NCI-H1048 (cell line): Measurements from ENCODE around the gene SLC7A7.
"Not testable (repeated sequence)": the region's sequence is repeated elsewhere in the genome, so short reads cannot be mapped to it uniquely, and the experiment has no call there.

Experiments used
- DNase-seq: peaks from one replicate; lab custom pipeline; 2025; lab: John Stamatoyannopoulos, UW

SLC7A7 gene

DNA sequence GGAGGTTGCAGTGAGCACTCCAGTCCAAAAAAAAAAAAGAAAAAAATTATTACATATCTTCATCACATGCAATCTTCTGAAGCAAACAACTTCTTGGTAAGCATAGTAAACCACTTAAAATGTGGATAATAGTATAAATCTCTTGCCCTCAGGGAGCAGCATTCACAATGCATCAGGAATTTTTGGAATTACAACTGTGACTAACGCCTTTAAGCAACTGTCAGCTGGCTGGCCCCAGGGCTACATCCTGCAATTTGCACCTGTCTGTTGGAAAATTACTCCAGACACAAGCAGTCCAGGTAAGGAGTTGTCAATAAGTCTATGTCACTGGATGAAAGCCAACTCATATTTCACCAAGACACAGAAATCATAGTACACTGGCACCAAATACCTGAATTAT lies 5.5 kb upstream of the SLC7A7 start:
- no peak for DNase-seq

DNA sequence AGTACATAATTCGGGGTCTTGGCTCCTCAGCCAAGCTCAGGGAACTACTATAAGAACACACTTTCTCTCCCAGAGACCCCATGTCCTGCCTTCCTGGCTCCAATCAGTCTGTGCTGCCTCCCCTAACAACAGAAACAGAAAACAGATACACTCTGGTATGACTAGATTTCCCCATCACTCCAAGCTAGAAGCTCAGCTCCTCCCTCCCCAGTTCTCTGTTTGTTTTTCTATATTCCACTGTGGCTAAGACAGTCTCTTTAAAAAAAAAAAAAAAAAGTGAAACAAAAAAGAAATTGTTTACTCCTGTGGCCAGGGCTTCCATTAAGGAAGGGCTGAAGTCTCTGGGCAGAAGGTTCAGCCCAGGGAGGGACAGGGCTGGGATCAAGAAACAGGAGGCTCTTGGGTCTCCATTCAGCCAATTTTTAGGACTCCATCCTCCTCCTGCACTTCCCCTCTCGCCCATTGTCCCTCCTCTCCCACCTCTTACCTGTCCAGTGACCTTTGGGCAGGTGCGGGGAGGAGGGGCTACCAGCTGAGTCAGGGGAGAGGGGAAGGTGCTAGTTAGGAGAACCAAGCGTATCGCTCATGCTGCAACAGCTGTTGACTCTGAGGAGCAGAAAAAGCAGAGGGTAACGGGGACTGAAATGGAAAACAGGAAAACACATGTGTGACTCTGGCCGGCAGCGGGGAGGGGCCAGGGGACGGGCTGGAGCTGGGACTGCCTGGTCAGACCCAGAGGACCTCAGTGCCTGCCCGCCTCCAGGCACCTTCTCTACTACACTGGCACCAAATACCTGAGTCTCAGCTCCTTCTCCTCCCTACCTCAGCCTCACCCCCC lies 4.1 kb upstream of the SLC7A7 start:
- DNase-seq, result no peak

DNA sequence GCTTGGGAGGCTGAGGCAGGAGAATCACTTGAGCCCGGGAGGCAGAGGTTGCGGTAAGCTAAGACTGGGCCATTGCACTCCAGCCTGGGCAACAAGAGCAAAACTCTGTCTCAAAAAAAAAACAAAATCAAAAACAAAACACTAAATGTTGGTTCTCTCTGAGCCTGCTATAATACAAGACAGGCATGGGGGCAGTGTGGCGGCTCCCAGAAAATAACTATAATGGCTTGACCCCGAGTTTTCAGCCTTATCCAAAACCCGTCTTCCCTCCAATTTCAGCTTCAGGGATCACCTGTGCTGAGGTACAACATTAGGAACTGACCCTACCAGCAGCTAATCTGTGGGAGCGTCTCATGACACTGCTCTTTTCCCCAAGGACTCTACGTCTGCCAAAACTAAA lies 862 bp downstream of the SLC7A7 start:
- no peak for DNase-seq

DNA sequence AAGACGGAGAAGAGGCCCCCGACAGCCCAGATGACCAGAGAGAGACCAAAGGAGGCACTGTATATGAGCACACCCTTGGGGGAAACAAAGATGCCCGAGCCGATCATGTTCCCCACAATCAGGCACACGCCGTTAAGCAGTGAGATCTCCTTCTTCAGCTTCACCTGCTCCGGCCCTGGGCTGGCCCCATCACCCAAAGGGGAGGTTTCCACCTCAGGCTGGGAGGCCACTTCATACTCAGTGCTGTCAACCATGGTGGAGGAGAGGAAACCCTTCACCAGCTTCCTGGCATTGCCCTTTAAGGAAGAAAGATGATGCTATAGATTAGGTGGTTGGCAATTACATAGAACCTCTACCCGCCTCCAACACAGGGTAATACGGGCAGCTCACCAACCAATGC lies 2.1 kb downstream of the SLC7A7 start:
- no peak for DNase-seq

DNA sequence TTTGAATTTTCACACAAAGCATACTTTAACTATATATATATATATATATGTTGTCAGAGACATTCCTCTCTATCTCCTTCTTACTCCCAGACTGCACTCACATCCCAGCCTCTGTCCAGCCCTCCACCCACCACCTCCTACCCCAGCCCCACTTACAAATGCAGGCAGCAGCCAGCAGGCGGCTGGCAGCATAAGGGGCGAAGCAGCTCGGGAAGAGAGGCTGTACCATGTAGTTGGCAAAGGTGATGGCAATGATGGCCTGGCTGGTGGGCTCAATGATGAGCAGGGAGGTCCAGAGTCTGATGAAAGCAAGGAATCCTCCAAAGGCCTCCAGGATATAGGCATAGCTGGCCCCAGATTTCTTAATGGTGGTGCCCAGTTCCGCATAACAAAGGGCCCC lies 2.5 kb downstream of the SLC7A7 start:
- no peak for DNase-seq

DNA sequence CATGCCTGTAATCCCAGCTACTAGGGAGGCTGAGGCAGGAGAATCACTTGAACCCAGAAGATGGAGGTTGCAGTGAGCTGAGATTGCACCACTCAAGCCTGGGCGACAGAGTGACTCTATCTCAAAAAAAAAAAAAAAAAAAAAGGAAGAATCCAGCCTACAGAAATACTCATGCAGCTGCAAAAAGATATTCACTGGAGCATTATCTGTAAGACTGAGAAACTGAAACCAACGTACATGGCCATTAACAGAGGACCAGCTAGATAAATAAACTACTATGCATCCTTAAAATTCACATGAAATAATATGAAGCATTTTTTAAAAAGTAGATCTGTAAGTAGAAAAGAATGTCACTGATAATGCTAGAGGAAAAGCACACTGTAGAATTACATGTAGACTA lies 3.5 kb downstream of the SLC7A7 start:
- no peak for DNase-seq

DNA sequence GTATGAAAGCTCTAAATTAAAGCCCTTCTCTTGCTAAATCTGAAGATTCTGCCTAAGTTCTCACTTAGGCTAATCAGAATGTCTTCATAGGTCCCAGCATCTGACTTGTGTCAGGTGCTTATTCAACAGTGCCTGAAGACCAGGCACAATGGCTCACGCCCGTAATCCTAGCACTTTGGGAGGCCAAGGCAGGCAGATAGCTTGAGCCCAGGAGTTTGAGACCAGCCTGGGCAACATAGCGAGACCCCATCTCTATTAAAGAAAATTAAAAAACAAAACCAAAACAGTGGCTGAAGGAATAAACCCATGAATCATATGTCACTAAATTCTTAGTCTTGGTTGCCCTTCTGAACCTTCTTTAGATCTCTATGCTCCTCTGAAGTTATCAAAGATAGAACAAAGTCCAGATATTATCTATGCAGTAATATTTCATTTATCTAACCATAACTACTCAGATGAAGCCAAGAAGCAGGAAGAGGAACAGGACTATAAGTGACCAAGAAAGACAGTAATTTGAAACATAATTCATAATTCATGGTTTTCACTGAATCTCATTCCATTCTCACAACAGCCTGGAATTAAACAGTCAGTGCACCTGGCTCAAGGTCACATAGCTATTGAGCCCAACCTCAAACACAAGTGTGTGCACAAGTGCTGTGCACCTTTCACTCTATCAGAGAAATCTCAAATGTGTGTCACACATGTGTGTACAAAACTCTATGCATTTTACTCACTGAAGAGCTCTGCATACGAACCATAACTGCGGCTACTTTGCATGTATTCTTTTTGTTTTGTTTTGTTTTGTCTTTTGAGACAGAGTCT lies 6.6 kb downstream of the SLC7A7 start:
- no peak for DNase-seq

DNA sequence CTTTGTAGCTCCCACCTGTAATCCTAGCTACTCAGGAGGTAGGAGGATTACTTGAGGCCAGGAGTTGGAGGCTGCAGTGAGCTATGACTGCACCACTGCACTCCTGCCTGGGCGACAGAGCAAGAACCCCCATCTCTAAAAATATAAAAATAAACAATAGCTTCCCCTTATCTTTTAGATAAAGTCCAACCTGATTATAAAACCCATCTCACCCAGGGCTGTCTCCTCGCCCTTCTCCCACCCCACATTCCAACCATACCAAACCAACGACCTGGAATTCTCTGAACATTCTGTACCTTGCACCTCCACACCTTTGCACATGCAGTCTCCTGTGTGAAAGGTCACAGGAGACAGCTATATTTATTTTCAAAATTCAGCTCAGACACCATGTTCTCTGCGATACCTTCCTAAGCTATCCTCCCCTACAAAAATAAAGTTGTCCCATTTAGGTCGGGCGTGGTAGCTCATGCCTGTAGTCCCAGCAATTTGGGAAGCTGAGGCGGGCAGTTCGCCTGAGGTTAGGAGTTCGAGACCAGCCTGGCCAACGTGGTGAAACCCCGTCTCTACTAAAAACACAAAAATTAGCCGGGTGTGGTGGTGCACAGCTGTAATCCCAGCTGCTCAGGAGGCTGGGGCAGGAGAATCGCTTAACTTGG lies 7.7 kb downstream of the SLC7A7 start:
- DNase-seq, result no peak

DNA sequence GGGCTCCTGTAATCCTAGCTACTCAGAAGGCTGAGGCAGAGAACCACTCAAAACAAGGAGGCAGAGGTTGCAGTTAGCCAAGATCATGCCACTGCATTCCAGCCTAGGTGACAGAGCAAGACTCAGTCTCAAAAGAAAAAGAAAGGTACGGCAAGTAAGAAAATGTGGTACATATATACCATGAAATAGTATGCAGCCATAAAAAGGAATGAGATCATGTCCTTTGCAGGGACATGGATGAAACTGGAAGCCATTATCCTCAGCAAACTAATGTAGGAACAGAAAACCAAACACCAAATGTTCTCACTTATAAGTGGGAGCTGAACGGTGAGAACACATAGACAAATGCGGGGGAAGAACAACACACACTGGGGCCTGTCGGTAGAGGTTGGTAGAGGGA lies 10.0 kb downstream of the SLC7A7 start:
- not testable (repeated sequence) for DNase-seq

DNA sequence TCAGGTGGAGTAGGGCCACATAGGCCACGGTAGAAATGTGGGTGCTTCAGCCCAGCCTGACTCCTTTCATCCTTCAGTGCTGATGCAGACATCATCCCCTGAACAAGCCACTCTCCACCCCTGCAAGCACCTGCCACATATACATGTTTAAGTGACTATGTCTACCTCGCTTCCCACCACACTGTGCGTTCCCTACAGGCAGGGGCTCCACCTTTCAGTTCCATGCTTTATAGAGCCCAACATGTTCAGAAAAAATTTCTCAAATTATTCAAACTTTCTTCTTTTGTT lies 11.6 kb downstream of the SLC7A7 start:
- DNase-seq, result no peak

DNA sequence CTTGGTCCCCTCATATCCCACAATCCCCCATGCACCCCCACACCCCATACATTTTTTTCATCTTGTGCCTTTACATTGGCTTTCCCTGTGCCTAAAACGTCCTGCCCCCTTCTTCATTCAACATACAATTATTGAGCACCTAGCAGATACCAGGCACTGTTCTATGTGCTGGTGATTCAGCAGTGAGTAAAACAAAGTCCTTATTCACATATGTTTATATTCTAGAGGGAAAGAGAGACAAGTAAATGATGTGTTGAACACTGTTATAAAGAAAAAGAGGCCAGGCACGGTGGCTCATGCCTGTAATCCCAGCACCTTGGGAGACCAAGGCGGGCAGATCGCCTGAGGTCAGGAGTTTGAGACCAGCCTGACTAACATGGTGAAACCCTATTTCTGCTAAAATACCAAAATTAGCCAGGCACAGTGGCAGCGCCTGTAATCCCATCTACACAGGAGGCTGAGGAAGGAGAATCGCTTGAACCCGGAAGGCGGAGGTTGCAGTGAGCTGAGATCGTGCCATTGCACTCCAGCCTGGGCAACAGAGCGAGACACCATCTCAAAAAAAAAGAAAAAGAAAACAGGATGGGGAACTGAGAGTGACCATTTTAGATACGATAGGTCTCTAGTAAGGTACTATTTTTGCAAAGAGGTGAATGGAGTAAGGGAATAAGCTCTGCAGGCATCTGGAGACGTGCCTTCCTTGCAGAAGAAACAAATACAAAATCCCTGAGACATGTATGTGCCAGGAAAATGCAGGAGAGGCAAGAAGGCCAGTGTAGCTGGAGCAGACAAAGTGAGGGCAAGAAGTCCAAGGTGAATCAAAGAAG lies 12.2 kb downstream of the SLC7A7 start:
- no peak for DNase-seq

DNA sequence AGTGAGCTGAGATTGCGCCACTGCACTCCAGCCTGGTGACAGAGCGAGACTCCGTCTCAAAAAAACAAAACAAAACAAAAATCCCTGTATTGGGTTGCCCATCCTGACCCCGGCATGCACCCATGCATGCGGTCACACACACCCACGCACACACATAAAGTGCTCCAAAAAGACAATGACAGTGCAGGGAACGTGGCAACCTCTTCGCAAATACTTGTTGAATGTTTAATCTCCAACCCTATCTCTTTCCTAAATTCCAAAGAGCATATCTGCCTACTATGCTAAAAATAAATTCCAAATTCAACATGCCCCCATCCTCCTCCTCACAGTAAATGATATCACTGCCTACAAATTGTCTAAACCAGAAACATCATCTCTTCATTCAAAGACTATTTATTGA lies 13.5 kb downstream of the SLC7A7 start:
- DNase-seq, result no peak

DNA sequence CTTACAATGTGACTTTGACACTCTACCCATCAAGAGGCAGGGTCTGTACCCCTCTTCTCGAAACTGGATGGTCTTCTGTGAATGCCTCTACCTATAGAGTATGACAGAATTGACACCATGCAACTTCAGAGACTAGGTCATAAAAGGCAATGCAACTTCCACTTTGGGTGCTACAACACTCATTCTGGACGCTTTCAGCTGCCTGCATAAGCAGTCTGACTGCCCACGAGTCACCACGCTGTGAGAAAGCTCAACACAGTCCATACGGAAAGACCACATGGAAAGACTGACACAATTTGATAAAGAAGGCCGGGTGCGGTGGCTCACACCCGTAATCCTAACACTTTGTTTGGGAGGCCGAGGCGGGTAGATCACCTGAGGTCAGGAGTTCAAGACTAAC lies 14.9 kb downstream of the SLC7A7 start:
- DNase-seq, result no peak

DNA sequence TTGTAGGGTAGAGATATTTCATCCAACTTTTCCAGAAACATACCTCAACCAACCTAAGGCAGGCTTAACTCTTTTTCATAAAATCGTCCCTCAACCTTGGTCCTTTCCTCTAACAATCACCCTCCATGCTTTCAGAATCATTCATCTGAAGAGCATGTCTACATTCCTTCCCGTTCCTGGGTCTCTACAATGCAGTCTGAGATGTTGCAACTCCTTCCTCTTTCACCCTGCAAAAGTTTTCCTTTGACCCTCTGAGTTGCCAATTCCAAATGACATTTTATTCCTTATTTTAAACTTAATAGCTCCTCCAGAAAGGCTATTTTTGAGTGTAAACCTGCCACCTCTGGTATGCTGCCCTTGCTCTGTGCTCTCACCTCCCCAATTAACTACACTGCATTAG lies 16.7 kb downstream of the SLC7A7 start:
- no peak for DNase-seq

DNA sequence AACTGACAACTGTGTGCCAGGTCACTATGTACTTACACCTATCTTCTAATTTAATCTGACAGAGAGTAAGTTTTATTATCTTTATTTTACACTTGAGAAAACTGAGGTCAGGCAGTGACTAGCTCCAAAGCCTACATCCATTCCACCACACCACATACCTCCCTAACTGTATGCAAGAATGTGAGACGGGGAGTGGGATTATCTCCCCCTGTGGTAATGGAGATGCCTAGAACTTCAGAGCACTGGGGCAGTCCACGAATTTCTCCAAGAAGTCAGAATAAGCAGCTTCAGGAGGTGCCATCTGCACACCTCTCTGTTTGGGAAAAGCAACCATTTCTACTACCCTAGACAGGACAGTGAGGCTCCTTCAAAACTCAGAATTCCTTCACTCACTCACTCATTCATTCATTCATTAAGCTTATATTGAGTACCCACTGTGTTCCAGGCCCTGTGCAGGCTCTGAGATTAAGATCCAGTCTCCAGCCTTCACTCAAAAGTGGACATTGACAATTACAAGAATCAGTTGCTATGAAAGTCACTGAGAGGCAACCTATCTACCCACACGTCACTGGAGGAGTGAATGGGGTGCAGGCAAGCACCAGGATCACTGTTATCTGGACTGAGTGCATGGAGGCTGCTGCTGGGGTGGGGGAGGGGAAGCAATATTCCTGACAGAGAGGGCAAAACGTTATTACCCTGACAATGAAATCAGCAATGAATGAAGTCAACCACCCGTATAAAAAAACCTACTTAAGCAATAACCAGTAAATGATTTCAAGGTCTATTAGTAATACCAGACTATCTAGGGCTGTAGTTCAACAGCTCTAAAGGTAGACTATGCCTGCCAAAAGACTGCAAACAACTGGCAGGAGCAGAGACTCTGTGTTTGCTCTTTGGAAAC lies 18.0 kb downstream of the SLC7A7 start:
- DNase-seq, result no peak

DNA sequence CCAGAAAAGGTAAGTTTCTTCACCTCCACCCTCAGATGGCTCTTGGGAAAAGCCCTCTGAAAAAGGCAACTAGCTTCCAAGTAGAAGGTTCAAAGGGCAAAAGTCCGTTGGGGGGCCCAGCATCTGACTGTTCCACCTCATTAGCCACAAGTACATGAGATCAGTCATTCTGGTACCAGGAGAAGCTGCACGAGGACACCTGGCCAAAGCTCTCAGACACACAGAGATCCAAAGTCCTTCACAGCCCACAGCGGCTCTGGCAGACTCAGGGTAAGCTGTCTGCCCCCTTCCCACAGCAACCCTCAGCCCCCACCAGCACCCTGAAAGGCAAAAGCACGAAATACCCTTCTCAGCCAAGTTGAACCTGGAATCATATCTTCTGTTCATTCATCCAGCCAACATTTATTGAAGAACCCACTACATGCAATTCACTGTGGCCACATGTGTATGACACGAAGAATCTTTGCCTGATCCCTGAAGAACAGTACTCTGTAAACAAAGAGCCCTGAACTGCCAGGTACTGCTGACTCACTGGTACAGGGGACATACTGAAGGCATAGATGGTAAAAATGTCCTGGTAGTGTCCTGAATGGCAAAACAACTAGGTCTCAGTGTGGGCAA lies 19.0 kb downstream of the SLC7A7 start:
- DNase-seq, result no peak

DNA sequence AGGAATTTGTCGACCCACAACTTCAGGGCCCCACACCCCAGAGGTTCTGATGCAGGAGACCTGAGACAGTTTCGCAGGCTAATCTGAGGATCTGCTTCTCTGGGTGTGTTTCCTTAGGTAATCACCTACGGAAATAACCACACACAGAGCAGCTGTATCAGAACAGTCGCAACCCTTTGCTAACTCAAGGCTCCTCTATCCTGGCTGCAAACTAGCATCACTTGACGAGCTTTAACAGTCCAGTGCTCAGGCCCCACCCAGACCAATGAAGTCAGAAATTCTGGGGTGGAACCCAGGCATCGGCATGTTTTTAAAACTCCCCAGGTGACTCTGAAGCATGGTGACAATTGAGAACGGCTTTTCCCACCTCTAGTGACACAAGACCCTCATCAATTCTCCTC lies 20.7 kb downstream of the SLC7A7 start:
- DNase-seq, result no peak

DNA sequence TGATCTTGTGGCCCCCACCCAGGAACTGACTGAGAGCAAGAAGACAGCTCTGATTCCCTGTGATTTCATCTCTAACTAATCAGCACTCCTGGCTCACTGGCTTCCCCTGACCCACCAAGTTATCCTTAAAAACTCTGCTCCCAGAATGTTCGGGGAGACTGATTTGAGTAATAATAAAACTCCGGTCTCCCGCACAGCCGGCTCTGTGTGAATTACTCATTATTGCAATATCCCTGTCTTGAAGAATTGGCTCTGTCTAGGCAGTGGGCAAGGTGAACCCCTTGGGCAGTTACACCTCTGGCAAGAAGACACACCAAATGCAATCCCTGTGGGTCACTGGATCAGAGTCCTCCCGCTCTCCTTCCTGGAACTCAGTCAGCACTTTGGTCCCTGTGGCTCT lies 21.3 kb downstream of the SLC7A7 start:
- DNase-seq, result no peak

DNA sequence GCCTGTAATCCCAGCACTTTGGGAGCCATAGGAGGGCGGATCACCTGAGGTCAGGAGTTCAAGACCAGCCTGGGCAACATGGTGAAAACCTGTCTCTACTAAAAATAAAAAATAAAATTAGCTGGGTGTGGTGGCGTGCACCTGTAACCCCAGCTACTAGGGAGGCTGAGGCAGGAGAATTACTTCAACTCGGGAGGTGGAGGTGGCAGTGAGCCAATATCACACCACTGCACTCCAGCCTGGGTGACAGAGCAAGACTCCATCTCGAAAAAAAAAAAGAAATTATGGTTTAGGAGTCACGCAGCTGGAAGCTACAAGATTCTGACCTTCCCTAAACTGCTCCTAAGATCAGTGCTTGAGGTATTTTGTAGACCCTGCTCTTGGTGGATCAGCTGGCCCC lies 21.7 kb downstream of the SLC7A7 start:
- not testable (repeated sequence) for DNase-seq

DNA sequence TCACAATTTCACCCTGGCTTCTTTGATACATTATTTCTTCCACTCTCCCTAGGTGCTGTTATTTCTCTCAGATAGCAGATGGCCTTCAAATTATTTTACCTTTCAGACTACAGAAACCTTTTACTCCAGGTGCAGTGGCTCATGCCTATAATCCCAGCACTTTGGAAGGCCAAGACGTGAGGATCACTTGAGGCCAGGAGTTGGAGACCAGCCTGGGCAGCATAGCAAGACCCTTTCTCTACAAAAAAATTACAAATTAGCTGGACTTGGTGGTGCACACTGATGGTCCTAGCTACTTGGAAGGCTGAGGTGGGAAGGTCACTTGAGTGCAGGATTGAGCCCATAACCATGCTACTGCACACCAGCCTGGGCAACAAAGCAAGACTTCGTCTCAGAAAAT lies 23.1 kb downstream of the SLC7A7 start:
- no peak for DNase-seq

DNA sequence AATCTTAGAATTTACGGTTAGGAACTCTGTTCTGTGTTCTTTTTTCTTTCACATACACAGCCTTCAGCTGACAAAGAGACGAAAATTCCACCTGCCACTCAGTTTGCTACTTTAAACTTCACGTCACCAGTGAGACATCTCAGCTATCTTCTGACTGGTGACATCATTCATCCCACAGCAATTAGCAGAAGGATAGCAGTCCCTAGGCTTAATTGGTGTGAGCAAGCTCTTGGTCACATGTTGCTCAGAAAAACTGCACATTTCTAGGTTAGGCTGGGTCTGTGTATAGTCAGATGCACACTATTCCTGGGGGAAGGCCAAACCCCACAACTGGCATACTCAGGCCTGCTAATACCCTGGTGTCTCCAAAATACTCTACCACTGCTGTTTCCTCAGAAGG lies 23.9 kb downstream of the SLC7A7 start:
- DNase-seq, result no peak
